Measurements from ENCODE around the gene ZKSCAN7. TPM values are rescaled to one million over a fixed set of nuclear protein-coding genes. Genes with fewer than 3 reads are reported as not detected.

The ZKSCAN7 gene
- total RNA-seq, 6 donors from 2014 or later, result 2.9 to 13.6 (median 3.5) TPM

- peaks cover 0 to 15% (median 7%) of the 10 kb centered on the region in 4 donors for H3K4me1 ChIP-seq
- peak; percentile 92 to 96 for ATAC-seq (ENCODE audit: low FRiP score in 2 of 2)
- TF ChIP-seq POLR2AphosphoS5 (IDR thresholded peaks at IDR 0.05), result no peak
- peak in 2 of 4 donors; percentile 18 to 44 for TF ChIP-seq POLR2A (IDR thresholded peaks at IDR 0.05)
- H3K36me3 ChIP-seq, result peaks cover 0 to 8% (median 0%) of the 10 kb centered on the region in 4 donors
- no peaks in the 10 kb centered on the region for H3K27me3 ChIP-seq
- DNase-seq, result peak; percentile 55 to 88
- 2 to 9% methylated on average over 15 to 31 of the region's 41 CpGs for WGBS, 2 donors
- peak within 1 kb of the TSS; percentile 43 to 65 (median 61) for H3K4me3 ChIP-seq
- peak within 1 kb of the TSS; percentile 74 to 82 (median 76) for H3K27ac ChIP-seq
- H3K9me3 ChIP-seq, result peaks cover 0 to 2% (median 0%) of the 10 kb centered on the region in 4 donors
Observed at GRCh38 chr3:44584646-44585501, 29.9 kb downstream of the ZKSCAN7 start, which contains the start of gene ZNF660. Gene ZNF660, plus strand, starts transcription at chr3:44584964. Its CDS starts 9,230 bp downstream, at chr3:44594194.

- ATAC-seq (ENCODE audit: low FRiP score in 2 of 2), result no peak
- no peak for DNase-seq
- TF ChIP-seq, protein P1, sequence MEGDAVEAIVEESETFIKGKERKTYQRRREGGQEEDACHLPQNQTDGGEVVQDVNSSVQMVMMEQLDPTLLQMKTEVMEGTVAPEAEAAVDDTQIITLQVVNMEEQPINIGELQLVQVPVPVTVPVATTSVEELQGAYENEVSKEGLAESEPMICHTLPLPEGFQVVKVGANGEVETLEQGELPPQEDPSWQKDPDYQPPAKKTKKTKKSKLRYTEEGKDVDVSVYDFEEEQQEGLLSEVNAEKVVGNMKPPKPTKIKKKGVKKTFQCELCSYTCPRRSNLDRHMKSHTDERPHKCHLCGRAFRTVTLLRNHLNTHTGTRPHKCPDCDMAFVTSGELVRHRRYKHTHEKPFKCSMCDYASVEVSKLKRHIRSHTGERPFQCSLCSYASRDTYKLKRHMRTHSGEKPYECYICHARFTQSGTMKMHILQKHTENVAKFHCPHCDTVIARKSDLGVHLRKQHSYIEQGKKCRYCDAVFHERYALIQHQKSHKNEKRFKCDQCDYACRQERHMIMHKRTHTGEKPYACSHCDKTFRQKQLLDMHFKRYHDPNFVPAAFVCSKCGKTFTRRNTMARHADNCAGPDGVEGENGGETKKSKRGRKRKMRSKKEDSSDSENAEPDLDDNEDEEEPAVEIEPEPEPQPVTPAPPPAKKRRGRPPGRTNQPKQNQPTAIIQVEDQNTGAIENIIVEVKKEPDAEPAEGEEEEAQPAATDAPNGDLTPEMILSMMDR (IDR thresholded peaks at IDR 0.05), result no peak
- no peak for TF ChIP-seq POLR2A (IDR thresholded peaks at IDR 0.05)
- TF ChIP-seq EP300 (IDR thresholded peaks at IDR 0.05), result no peak
- TF ChIP-seq POLR2AphosphoS5 (IDR thresholded peaks at IDR 0.05), result no peak
- no peaks in the 10 kb centered on the region for H3K27me3 ChIP-seq
- 57 to 60% methylated on average over 1 of the region's 1 CpG for WGBS, 2 donors
- peaks cover 0 to 13% (median 3%) of the 10 kb centered on the region in 4 donors for H3K36me3 ChIP-seq
- H3K4me3 ChIP-seq, result no peak overlapping the region
- H3K27ac ChIP-seq, result no peak overlapping the region
- no peaks in the 10 kb centered on the region for H3K4me1 ChIP-seq
- H3K9me3 ChIP-seq, result peaks cover 4 to 62% (median 34%) of the 10 kb centered on the region in 4 donors
Observed at GRCh38 chr3:44596621-44597020, 41.6 kb downstream of the ZKSCAN7 start.

GRCh38 chr3:44601749-44602148, 46.8 kb downstream of the ZKSCAN7 start:
- Histone ChIP-seq H3K4me3 (no peak overlapping the region), H3K27ac (no peak overlapping the region)
- WGBS, 2 donors, result 93 to 98% methylated on average over 2 of the region's 2 CpGs

DNA sequence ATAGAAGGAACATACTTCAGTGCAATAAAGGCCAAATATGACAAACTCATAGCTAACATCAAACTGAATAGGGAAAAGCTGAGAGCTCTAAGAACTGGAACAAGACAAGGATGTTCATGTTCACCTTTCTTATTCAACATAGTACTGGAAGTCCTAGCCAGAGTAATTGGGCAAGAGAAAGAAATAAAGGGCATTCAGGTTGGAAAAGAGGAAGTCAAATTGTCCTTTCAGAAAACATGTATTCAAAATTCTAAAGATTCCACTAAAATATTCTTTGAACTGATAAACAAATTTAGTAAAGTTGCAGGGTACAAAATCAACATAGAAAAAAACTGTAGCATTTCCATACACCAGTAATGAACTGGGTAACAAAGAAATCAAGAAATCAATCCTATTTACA, 57.7 kb downstream of the ZKSCAN7 start:
- no peak overlapping the region for H3K4me3 ChIP-seq
- TF ChIP-seq POLR2A (IDR thresholded peaks at IDR 0.05), result no peak
- TF ChIP-seq, protein P1 (IDR thresholded peaks at IDR 0.05), result no peak
- no peak for TF ChIP-seq EP300 (IDR thresholded peaks at IDR 0.05)
- no peak for TF ChIP-seq POLR2AphosphoS5 (IDR thresholded peaks at IDR 0.05)
- no peak overlapping the region for H3K27ac ChIP-seq
- no peak for DNase-seq
- ATAC-seq (ENCODE audit: low FRiP score in 2 of 2), result no peak
- no peaks in the 10 kb centered on the region for H3K9me3 ChIP-seq
- H3K36me3 ChIP-seq, result no peaks in the 10 kb centered on the region
- no peaks in the 10 kb centered on the region for H3K4me1 ChIP-seq
- no peaks in the 10 kb centered on the region for H3K27me3 ChIP-seq

More at GRCh38 chr3:44601749-44602148, 46.8 kb downstream of the ZKSCAN7 start:
- Histone ChIP-seq H3K36me3 (no peaks in the 10 kb centered on the region), H3K4me1 (no peaks in the 10 kb centered on the region), H3K9me3 (peaks cover 0 to 26% (median 5%) of the 10 kb centered on the region in 4 donors), H3K27me3 (no peaks in the 10 kb centered on the region)
- no peak for DNase-seq
- no peak for TF ChIP-seq EP300 (IDR thresholded peaks at IDR 0.05)
- TF ChIP-seq, protein P1 (IDR thresholded peaks at IDR 0.05), result no peak
- no peak for TF ChIP-seq POLR2AphosphoS5 (IDR thresholded peaks at IDR 0.05)
- no peak for TF ChIP-seq POLR2A (IDR thresholded peaks at IDR 0.05)
- ATAC-seq (ENCODE audit: low FRiP score in 2 of 2), result no peak

Other genes with a start within 250 kb of the ZKSCAN7 start
- 10 to 100 TPM; 10.5 to 33.5 (median 19.6) TPM for gene TCAIM, start 216.4 kb upstream of the ZKSCAN7 start, total RNA-seq
- gene ZNF445, start 77.5 kb upstream of the ZKSCAN7 start, total RNA-seq, result 10 to 100 TPM in 4 of 6 donors, 1 to 10 TPM in 2; 6.7 to 20.0 (median 12.9) TPM
- 1 to 10 TPM; 1.3 to 6.3 (median 1.8) TPM for gene ZNF660, start 29.8 kb downstream of the ZKSCAN7 start, total RNA-seq
- 10 to 100 TPM in 5 of 6 donors, 1 to 10 TPM in 1; 10.0 to 29.3 (median 11.6) TPM for gene ZNF197, start 69.8 kb downstream of the ZKSCAN7 start, total RNA-seq
- 10 to 100 TPM in 3 of 6 donors, 1 to 10 TPM in 3; 6.4 to 17.3 (median 9.6) TPM for gene ZNF35, start 93.5 kb downstream of the ZKSCAN7 start, total RNA-seq
- gene ZNF502, start 157.5 kb downstream of the ZKSCAN7 start, total RNA-seq, result 1 to 10 TPM in 5 of 6 donors, under 1 TPM in 1; 1.00 to 4.7 (median 3.7) TPM
- 1 to 10 TPM; 2.1 to 8.8 (median 2.9) TPM for gene ZNF501, start 174.4 kb downstream of the ZKSCAN7 start, total RNA-seq
- 10 to 100 TPM in 4 of 6 donors, 1 to 10 TPM in 2; 8.3 to 26.5 (median 17.6) TPM for gene KIAA1143, start 206.4 kb downstream of the ZKSCAN7 start, total RNA-seq
- 1 to 10 TPM in 2 of 6 donors, under 1 TPM in 3, not detected in 1; 0.69 to 2.3 (median 0.89) TPM for gene KIF15, start 206.6 kb downstream of the ZKSCAN7 start, total RNA-seq

Measured in upper lobe of left lung (tissue), 6 donors.